A673 (cell line): ENCODE results near the gene SALL1.

Experiments used
- EZH2 ChIP-seq: fragments of 200-600 bp; sonication (generic); IDR thresholded peaks from 2 replicates; pipeline ENCODE4 v1.6.1; 2017; ENCODE audit warnings: borderline replicate concordance, low read depth, mild to moderate bottlenecking, mixed read lengths, antibody characterized with exemption, low read length; ENCODE audit not compliant: poor library complexity, severe bottlenecking
- TF ChIP-seq, protein P1 (sequence below): fragments of 300-800, 200-600 bp; sonication (generic); conservative IDR thresholded peaks from 2 replicates; pipeline ENCODE4 v1.5.1; 2017; ENCODE audit warnings: low read depth, mild to moderate bottlenecking, antibody characterized with exemption, low read length, moderate library complexity, mixed read lengths

DNA sequence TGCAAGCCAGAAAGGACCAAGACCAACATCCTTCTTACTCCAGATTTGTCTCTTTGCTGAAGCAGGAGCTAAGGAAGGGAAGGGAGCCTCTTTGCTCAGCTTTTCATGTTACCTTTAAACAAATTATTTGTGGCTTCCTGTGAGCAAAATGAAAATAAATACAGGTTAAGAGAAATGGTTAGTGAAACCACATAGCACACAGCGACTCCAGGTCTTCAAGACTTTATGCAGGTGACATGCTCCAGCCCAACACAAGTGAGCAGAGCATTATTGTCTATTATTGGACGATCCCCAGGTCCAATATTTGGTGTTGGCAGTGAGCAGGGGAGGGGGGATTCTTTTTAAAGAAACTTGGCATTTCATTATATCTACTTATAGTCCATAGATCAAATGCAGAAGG is 53.3 kb downstream of the SALL1 start:
- TF ChIP-seq, protein P1, sequence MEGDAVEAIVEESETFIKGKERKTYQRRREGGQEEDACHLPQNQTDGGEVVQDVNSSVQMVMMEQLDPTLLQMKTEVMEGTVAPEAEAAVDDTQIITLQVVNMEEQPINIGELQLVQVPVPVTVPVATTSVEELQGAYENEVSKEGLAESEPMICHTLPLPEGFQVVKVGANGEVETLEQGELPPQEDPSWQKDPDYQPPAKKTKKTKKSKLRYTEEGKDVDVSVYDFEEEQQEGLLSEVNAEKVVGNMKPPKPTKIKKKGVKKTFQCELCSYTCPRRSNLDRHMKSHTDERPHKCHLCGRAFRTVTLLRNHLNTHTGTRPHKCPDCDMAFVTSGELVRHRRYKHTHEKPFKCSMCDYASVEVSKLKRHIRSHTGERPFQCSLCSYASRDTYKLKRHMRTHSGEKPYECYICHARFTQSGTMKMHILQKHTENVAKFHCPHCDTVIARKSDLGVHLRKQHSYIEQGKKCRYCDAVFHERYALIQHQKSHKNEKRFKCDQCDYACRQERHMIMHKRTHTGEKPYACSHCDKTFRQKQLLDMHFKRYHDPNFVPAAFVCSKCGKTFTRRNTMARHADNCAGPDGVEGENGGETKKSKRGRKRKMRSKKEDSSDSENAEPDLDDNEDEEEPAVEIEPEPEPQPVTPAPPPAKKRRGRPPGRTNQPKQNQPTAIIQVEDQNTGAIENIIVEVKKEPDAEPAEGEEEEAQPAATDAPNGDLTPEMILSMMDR = no peak
- TF ChIP-seq EZH2 = no peak
